PC-9 (cell line): Measurements from ENCODE around the gene LMAN1L.

Experiments
- CTCF ChIP-seq: fragments of 200-600 bp; sonication (generic); conservative IDR thresholded peaks from 2 replicates; pipeline ENCODE4 v1.6.1; 2017; ENCODE audit warnings: mixed run types, antibody characterized with exemption, mild to moderate bottlenecking, moderate library complexity
- EZH2 ChIP-seq: fragments of 200-600 bp; sonication (generic); IDR thresholded peaks from 2 replicates; pipeline ENCODE4 v1.8.0; 2017; ENCODE audit warnings: antibody characterized with exemption, low read depth

- TF ChIP-seq CTCF (no peak), EZH2 (no peak)
Measured at GRCh38 chr15:74768099-74768770, 44.4 kb upstream of the LMAN1L start.
